HS-27A (cell line): ENCODE measurements around the gene PLEKHA7.

Source experiments
- DNase-seq: peaks from one replicate; pipeline ENCODE4 v3.0.0-alpha.2; 2012; ENCODE audit warnings: low read depth, missing footprints

The PLEKHA7 gene

GRCh38 chr11:16841481-16841880, 172.7 kb downstream of the PLEKHA7 start:
- no peak for DNase-seq

- DNase-seq, result no peak
Measured at GRCh38 chr11:16840951-16841350, 173.3 kb downstream of the PLEKHA7 start.

DNA sequence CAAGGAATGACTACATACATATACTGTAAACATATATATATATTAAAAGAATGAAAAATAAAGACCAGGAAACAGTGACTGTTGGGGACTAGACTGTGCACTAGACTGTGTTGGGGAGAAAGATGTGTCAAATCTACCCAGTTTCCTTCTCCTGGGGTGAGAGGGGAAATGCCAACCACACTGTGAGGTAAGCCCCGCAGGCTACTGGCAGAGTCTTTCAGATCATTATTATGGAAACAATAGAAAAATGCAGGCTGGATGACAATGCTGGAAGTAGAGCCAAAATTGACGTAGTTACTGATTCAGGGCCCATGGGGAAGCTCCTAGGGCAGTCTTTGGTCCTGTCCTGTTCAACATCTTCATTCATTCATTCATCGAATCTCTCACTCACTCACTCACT, 174.4 kb downstream of the PLEKHA7 start:
- no peak for DNase-seq

GRCh38 chr11:16834384-16834783, 179.8 kb downstream of the PLEKHA7 start:
- no peak for DNase-seq

DNA sequence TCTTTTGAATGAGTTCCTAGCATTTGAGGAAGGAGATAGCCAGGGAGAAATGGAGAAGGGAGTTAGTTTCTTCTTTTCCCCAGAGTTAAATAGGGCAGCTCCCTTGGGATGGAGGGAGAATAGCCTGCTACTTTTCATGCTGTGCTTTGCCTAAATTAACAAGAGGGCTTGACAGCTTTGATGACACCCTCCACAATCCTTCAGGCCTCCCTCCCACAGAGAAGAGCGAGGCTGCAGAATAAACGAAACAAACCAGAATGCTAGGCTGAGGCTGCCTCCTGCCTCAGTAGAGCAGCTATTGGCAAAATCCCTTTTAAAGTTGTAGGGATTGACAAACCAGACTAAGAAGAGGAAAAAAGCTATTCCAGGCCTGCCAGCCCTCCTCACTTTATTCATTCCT, 181.2 kb downstream of the PLEKHA7 start:
- DNase-seq, result no peak

DNA sequence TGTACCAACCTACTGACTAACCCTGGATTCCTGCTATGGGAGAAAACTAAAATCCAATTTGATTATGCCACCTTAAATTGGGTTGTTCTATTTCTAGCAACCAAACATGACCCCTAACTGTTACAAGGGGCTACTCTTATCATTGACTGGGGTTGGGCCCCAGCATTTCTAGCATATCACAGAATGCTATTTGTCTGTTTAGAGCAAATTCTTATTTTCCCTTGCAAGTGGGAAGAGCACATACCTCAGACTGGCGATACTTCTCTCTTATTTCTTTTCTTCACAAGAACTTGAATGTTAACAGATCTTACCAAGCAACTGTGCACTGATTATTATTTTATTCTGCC, 182.0 kb downstream of the PLEKHA7 start:
- no peak for DNase-seq

- DNase-seq, result no peak
Measured at GRCh38 chr11:16831316-16832192, 182.7 kb downstream of the PLEKHA7 start.

DNA sequence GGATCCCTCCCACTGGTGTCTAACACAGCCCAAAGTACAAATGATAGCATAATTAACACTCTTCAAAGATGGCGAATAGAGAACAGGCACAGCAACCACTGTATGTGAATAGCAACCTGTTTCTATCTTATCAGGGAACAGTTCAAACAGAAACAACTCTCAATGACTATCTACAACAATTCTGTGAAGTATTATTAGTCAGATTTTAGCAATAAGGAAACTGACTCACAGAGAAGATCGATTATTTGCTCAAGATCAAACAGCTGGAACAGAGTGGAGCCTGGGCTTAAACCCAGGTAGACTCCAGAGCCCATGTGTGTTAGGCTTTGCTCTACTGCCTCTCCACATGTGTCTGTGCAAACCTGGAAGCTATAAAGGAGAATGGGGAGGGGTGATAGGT, 187.1 kb downstream of the PLEKHA7 start:
- DNase-seq, result no peak

DNA sequence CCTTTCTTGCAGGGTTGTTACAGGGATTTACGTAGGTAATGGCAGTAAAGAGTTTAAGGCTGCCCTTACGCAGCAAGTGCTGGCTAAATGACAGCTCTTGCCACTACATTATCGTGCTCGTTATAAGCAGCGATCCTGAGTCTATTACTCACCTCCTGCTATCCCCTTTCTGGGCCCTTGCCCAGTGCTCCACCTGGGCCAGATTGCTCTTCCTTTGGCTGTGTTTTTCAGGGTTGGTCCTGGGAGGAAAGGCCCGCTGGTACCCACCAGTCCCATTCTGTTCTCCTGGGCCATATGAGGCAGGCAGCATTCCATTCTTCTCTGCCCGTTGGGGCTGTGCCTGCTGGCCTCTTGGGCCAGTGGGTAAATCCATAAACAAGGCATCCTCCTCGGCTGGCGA, 188.2 kb downstream of the PLEKHA7 start:
- no peak for DNase-seq

DNA sequence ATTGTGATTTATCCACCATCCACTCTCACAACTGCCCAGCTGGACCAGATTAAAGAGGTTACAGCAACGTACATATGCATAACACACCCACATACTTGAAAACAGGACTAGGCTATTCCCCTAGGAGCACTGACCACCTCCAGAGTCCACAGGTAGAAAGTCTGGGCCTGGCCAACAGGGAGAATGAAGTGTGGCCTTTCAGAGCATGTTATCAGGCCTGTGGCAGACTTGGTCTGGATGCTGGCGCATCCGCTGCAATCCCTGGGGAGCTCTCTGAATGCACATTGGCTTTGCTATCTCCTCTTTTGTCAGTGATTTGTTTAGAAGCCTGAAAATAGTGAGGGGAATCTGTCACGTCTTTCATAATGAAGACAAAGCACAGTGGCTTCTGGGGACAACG, 189.1 kb downstream of the PLEKHA7 start:
- no peak for DNase-seq

DNA sequence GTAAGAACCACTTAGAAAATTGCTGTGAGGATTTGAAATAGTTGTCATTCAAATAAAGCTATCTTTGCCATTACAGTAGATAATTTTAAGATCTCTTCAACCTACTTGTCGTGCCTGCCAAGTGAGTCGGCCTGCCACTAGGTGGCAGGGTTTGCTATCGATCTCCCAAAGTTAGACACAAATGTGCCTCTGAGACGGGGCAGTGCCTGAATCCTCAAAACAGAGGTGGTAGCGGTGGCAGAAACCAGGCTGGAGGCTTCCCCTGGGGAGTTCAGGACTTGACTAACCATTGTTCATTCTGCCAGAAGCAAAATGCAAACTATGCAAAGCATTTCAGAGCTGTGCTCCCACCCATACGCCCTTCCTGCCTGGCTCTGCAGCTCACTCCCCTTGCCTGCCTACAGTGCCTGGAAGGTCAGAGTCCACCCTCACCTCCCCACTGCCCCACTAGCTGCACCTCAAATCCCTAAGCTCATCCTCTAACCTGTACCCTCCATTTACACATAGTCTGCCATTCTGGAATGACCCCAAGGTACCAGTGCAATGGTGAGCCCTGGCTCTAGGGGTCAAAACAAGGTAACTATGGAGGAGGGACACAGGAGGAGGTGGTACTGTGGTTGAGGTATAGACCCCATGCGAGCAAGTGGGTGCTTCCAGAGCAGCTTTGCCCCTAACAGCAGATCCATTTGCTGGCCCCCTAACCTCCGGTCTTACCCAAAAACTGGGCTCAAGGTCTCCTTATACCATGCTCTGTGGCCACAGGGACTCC, 193.7 kb downstream of the PLEKHA7 start:
- peak; percentile 64 for DNase-seq

DNA sequence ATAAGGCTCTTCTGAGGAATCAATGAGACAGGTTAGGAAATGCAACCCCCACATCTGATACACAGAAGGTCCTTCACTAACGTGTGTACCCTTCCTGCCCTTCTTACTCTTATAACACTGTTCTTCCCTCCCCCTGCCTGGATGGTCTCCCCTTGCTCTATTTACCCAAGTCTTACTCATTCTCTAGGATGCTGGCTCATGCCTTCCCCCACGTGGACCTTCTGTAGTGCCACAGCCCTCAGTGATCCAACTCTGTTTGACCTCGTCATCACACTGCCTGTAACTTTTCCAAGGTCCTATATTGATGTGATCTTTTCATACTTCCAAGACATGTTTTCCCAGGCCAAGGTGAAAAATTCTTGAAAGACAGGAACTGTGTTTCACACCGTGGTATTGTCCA, 195.9 kb downstream of the PLEKHA7 start:
- no peak for DNase-seq

GRCh38 chr11:16817351-16817750, 196.9 kb downstream of the PLEKHA7 start:
- DNase-seq, result no peak

DNA sequence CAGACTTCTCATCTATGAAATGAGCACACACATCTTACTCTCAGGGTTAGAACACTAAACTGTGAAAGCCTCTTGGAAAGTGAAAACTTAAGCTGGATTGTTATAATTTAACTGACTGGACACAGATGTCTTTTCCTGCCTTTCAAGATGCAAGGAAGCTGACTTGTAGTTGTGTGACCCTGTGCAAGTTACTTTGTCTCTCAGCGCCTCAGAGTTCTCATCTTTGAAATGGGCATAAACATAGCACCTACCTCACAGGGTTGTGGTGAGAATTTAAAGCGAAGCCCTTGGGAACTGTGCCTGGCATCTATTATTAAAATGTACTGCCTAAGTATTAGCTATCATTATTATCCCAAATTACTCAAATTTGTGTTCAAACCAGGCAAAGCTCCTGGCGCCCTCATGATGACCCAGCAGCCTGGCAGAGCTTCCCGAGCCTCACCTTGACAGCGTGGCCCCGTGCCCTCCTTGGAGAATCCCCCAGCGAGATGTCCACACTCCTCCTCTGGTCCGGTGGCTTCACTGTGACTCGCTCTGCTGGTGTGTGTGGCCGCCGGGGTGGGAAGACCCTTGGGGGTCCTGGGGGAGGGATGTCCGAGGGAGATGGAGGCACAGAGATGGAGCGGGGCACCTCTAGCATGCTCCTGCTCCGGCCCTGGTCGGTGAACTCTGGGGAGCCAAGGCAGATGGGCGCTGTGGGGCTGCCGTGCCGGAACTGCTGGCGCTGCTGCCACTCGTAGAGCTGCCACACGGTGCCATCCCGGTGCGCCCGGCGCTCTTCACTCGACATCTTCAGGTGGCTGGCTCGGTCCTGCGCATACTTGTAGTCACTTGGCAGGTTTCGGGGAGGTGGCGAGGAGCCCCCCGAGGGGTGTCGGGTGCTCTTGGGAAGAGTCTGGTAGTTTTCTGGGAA, 197.6 kb downstream of the PLEKHA7 start:
- DNase-seq, result no peak

GRCh38 chr11:16815047-16815767, 199.0 kb downstream of the PLEKHA7 start:
- DNase-seq, result no peak

GRCh38 chr11:16814410-16815046, 199.7 kb downstream of the PLEKHA7 start:
- no peak for DNase-seq

GRCh38 chr11:16813126-16813525, 201.1 kb downstream of the PLEKHA7 start:
- no peak for DNase-seq

DNA sequence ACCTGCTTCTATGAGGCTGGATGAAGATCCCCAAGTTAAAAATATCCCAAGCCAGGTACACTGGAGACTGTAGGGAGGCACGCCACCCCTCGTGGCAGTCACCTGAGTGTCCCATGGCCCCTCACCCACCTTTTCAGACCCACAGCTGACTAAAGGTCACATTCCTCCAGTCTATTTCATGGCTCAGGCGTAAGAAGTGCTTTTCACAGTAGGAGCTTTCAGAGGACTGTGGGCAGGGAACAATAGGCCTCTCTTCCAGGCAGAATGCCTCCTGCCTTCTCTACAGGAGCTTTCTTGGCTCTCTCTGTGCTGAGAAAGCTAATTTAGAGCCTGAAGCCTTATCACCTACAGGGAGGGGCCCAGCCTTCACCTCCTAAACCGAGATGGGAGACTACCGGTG, 201.9 kb downstream of the PLEKHA7 start:
- no peak for DNase-seq

GRCh38 chr11:16811136-16812020, 202.8 kb downstream of the PLEKHA7 start:
- DNase-seq, result no peak
